Activated T-helper 1 cell treated with anti-CD3 and anti-CD28 coated beads, Interleukin-12 subunit alpha, Interleukin-12 subunit beta, Interleukin-2, Interleukin-4 antibody, amounts not matched to agents 30 ng/mL and 10 ng/mL and 1 ng/mL, durations not matched to agents 14 hours and 24 hours and 36 hours (primary cell): ENCODE data around the gene FEM1A. TPM values are rescaled to one million over a fixed set of nuclear protein-coding genes. Genes with fewer than 3 reads are reported as not detected.
"Not testable (repeated sequence)": the region's sequence is repeated elsewhere in the genome, so short reads cannot be mapped to it uniquely, and the experiment has no call there.

Experiments
- DNase-seq: peaks from one replicate; pipeline ENCODE4 v3.0.0; 2021; ENCODE audit warnings: low spot score
- H3K27ac Mint-ChIP-seq: one replicate; pipeline ENCODE4 v1.8.0; 2021; ENCODE audit warnings: mild to moderate bottlenecking, mixed read lengths
- H3K27me3 Mint-ChIP-seq: one replicate; pipeline ENCODE4 v1.8.0; 2022; ENCODE audit warnings: mild to moderate bottlenecking, moderate library complexity, mixed read lengths; ENCODE audit not compliant: insufficient read depth
- H3K36me3 Mint-ChIP-seq: one replicate; pipeline ENCODE4 v1.8.0; 2021; ENCODE audit warnings: low read depth, mixed read lengths
- H3K4me1 Mint-ChIP-seq: one replicate; pipeline ENCODE4 v1.8.0; 2021; ENCODE audit warnings: low read depth, mixed read lengths
- H3K4me3 Mint-ChIP-seq: one replicate; pipeline ENCODE4 v1.8.0; 2021; ENCODE audit warnings: mild to moderate bottlenecking, moderate library complexity, mixed read lengths
- H3K9me3 Mint-ChIP-seq: one replicate; pipeline ENCODE4 v1.8.0; 2021; ENCODE audit warnings: mixed read lengths
- intact Hi-C: fragments of 100-400 bp; cut with micrococcal nuclease; formaldehyde crosslinking; loops from one replicate; pipeline ENCODE4 v1.15.1; 2024
- total RNA-seq: library from RNA; stranded (reverse); gene quantifications from 2 replicates; pipeline ENCODE4 v1.2.3, GENCODE V29; 2022

FEM1A gene
- total RNA-seq, 1 donor from 2014 or later = 24.8 TPM

GRCh38 chr19:4781801-4782200 is 9.7 kb upstream of the FEM1A start:
- Mint-ChIP-seq H3K36me3 (no peaks in the 10 kb centered on the region), H3K4me3 (no peak overlapping the region), H3K4me1 (no peaks in the 10 kb centered on the region), H3K27me3 (peaks cover 11% of the 10 kb centered on the region), H3K9me3 (no peaks in the 10 kb centered on the region), H3K27ac (no peak overlapping the region)
- no peak for DNase-seq
- intact Hi-C loops = no loop called here

GRCh38 chr19:4786412-4787016 is 5.0 kb upstream of the FEM1A start:
- H3K4me3 Mint-ChIP-seq, DNase-seq, H3K36me3 Mint-ChIP-seq, H3K27me3 Mint-ChIP-seq, H3K4me1 Mint-ChIP-seq, H3K9me3 Mint-ChIP-seq, H3K27ac Mint-ChIP-seq, intact Hi-C loops: not testable (repeated sequence)

GRCh38 chr19:4792019-4792865 is 708 bp downstream of the FEM1A start:
- H3K27ac Mint-ChIP-seq = peak overlapping the region; percentile 77
- not testable (repeated sequence) for DNase-seq

GRCh38 chr19:4792866-4793195 is 1.3 kb downstream of the FEM1A start:
- H3K4me1 Mint-ChIP-seq, H3K9me3 Mint-ChIP-seq, DNase-seq, H3K27me3 Mint-ChIP-seq, intact Hi-C loops: not testable (repeated sequence)
- H3K36me3 Mint-ChIP-seq = peaks cover 18% of the 10 kb centered on the region
- peak overlapping the region; percentile 89 for H3K4me3 Mint-ChIP-seq
- peak overlapping the region; percentile 77 for H3K27ac Mint-ChIP-seq

More at GRCh38 chr19:4792019-4792865, 708 bp downstream of the FEM1A start:
- Mint-ChIP-seq H3K4me3 (peak overlapping the region; percentile 89), H3K36me3 (peaks cover 18% of the 10 kb centered on the region)
- H3K27me3 Mint-ChIP-seq, H3K4me1 Mint-ChIP-seq, intact Hi-C loops, H3K9me3 Mint-ChIP-seq: not testable (repeated sequence)

GRCh38 chr19:4793278-4793677 is 1.7 kb downstream of the FEM1A start:
- intact Hi-C loops, H3K9me3 Mint-ChIP-seq, H3K27me3 Mint-ChIP-seq, DNase-seq, H3K4me1 Mint-ChIP-seq: not testable (repeated sequence)
- H3K36me3 Mint-ChIP-seq = peaks cover 18% of the 10 kb centered on the region
- H3K4me3 Mint-ChIP-seq = peak overlapping the region; percentile 89
- peak overlapping the region; percentile 77 for H3K27ac Mint-ChIP-seq

- no peak overlapping the region for H3K27ac Mint-ChIP-seq
- H3K4me3 Mint-ChIP-seq = no peak overlapping the region
- H3K36me3 Mint-ChIP-seq = peaks cover 18% of the 10 kb centered on the region
- H3K27me3 Mint-ChIP-seq = no peaks in the 10 kb centered on the region
- H3K4me1 Mint-ChIP-seq = peaks cover 9% of the 10 kb centered on the region
- intact Hi-C loops = no loop called here
- H3K9me3 Mint-ChIP-seq = no peaks in the 10 kb centered on the region
- DNase-seq = no peak
Observed at GRCh38 chr19:4794971-4795370, 3.4 kb downstream of the FEM1A start.

- Mint-ChIP-seq H3K9me3 (no peaks in the 10 kb centered on the region), H3K4me3 (no peak overlapping the region), H3K27ac (no peak overlapping the region), H3K4me1 (peaks cover 9% of the 10 kb centered on the region), H3K27me3 (no peaks in the 10 kb centered on the region), H3K36me3 (peaks cover 18% of the 10 kb centered on the region)
- intact Hi-C loops = no loop called here
- DNase-seq = no peak
Observed at GRCh38 chr19:4795400-4795799, 3.9 kb downstream of the FEM1A start.

GRCh38 chr19:4800591-4801081 is 9.1 kb downstream of the FEM1A start:
- no peaks in the 10 kb centered on the region for H3K27me3 Mint-ChIP-seq
- H3K4me3 Mint-ChIP-seq = no peak overlapping the region
- H3K36me3 Mint-ChIP-seq = peaks cover 3% of the 10 kb centered on the region
- H3K27ac Mint-ChIP-seq = no peak overlapping the region
- H3K4me1 Mint-ChIP-seq = no peaks in the 10 kb centered on the region
- no peaks in the 10 kb centered on the region for H3K9me3 Mint-ChIP-seq
- no peak for DNase-seq
- intact Hi-C loops = no loop called here

- H3K27ac Mint-ChIP-seq = no peak overlapping the region
- H3K4me1 Mint-ChIP-seq = no peaks in the 10 kb centered on the region
- no peak overlapping the region for H3K4me3 Mint-ChIP-seq
- no peak for DNase-seq
- no peaks in the 10 kb centered on the region for H3K27me3 Mint-ChIP-seq
- H3K36me3 Mint-ChIP-seq = peaks cover 3% of the 10 kb centered on the region
- intact Hi-C loops = no loop called here
- H3K9me3 Mint-ChIP-seq = no peaks in the 10 kb centered on the region
Observed at GRCh38 chr19:4801085-4801619, 9.6 kb downstream of the FEM1A start.

GRCh38 chr19:4802711-4803110 is 11.2 kb downstream of the FEM1A start:
- no peak overlapping the region for H3K4me3 Mint-ChIP-seq
- DNase-seq = no peak
- intact Hi-C loops = no loop called here
- H3K27ac Mint-ChIP-seq = no peak overlapping the region
- H3K9me3 Mint-ChIP-seq = no peaks in the 10 kb centered on the region
- no peaks in the 10 kb centered on the region for H3K4me1 Mint-ChIP-seq
- H3K27me3 Mint-ChIP-seq = no peaks in the 10 kb centered on the region
- no peaks in the 10 kb centered on the region for H3K36me3 Mint-ChIP-seq

GRCh38 chr19:4803736-4804695 is 12.5 kb downstream of the FEM1A start:
- intact Hi-C loops = loop anchor here (1.0 kb wide), 1 partner anchor 72 kb away; no protein-coding TSS in a partner anchor
- no peak overlapping the region for H3K4me3 Mint-ChIP-seq

GRCh38 chr19:4805140-4805539 is 13.6 kb downstream of the FEM1A start:
- H3K27me3 Mint-ChIP-seq, H3K36me3 Mint-ChIP-seq, H3K4me1 Mint-ChIP-seq, H3K4me3 Mint-ChIP-seq, H3K27ac Mint-ChIP-seq, DNase-seq, intact Hi-C loops, H3K9me3 Mint-ChIP-seq: not testable (repeated sequence)

More at GRCh38 chr19:4803736-4804695, 12.5 kb downstream of the FEM1A start:
- no peaks in the 10 kb centered on the region for H3K36me3 Mint-ChIP-seq
- H3K9me3 Mint-ChIP-seq = no peaks in the 10 kb centered on the region
- DNase-seq = peak; percentile 33
- H3K4me1 Mint-ChIP-seq = no peaks in the 10 kb centered on the region
- H3K27ac Mint-ChIP-seq = no peak overlapping the region
- H3K27me3 Mint-ChIP-seq = no peaks in the 10 kb centered on the region
